Mesendoderm (in vitro differentiated cells): ENCODE results near the gene PYGL.

Experiments
- DNase-seq: peaks from one replicate; pipeline ENCODE4 v3.0.0; 2013
- H2AK5ac ChIP-seq: 2 replicates; pipeline ENCODE4 v1.6.1; 2013; ENCODE audit warnings: low read length, inconsistent platforms
- H2BK120ac ChIP-seq: 2 replicates; pipeline ENCODE4 v1.6.1; 2013; ENCODE audit warnings: low read depth, mild to moderate bottlenecking, low read length, moderate library complexity, mixed read lengths
- H2BK15ac ChIP-seq: replicated peaks from 2 replicates; pipeline ENCODE4 v1.6.1; 2013; ENCODE audit warnings: low read depth, mild to moderate bottlenecking, moderate library complexity
- H2BK5ac ChIP-seq: 2 replicates; pipeline ENCODE4 v1.6.1; 2013; ENCODE audit warnings: low read length, inconsistent platforms
- H3K18ac ChIP-seq: 2 replicates; pipeline ENCODE4 v1.6.1; 2013; ENCODE audit warnings: mild to moderate bottlenecking, low read length, mixed read lengths
- H3K23ac ChIP-seq: one replicate; pipeline ENCODE4 v1.6.1; 2013; ENCODE audit warnings: low read length
- H3K27ac ChIP-seq: 2 replicates; pipeline ENCODE4 v1.5.1; 2013; ENCODE audit warnings: low read depth, mild to moderate bottlenecking, inconsistent platforms, low read length, moderate library complexity
- H3K27me3 ChIP-seq: 2 replicates; pipeline ENCODE4 v1.6.1; 2013; ENCODE audit warnings: low read length, control low read depth, mild to moderate bottlenecking, inconsistent platforms; ENCODE audit not compliant: insufficient read depth, poor library complexity
- H3K36me3 ChIP-seq: 2 replicates; pipeline ENCODE4 v1.6.1; 2013; ENCODE audit warnings: low read length, inconsistent platforms; ENCODE audit not compliant: control insufficient read depth, insufficient read depth
- H3K4ac ChIP-seq: one replicate; pipeline ENCODE4 v1.6.1; 2013; ENCODE audit warnings: low read depth, mild to moderate bottlenecking, low read length, moderate library complexity
- H3K4me1 ChIP-seq: 2 replicates; pipeline ENCODE4 v1.6.1; 2013; ENCODE audit warnings: low read depth, low read length, inconsistent platforms; ENCODE audit not compliant: control insufficient read depth
- H3K4me2 ChIP-seq: 2 replicates; pipeline ENCODE4 v1.6.1; 2013; ENCODE audit warnings: low read length
- H3K4me3 ChIP-seq: 2 replicates; pipeline ENCODE4 v1.5.1; 2013; ENCODE audit warnings: mild to moderate bottlenecking, low read length
- H3K56ac ChIP-seq: one replicate; pipeline ENCODE4 v1.6.1; 2013; ENCODE audit warnings: low read length
- H3K79me1 ChIP-seq: 2 replicates; pipeline ENCODE4 v1.6.1; 2013; ENCODE audit warnings: low read length, inconsistent platforms
- H3K79me2 ChIP-seq: 2 replicates; pipeline ENCODE4 v1.6.1; 2013; ENCODE audit warnings: mild to moderate bottlenecking, low read length; ENCODE audit not compliant: control insufficient read depth, insufficient read depth
- H3K9ac ChIP-seq: 2 replicates; pipeline ENCODE4 v1.6.1; 2013; ENCODE audit warnings: low read length, inconsistent platforms
- H4K5ac ChIP-seq: one replicate; pipeline ENCODE4 v1.6.1; 2013; ENCODE audit warnings: low read length
- H4K8ac ChIP-seq: one replicate; pipeline ENCODE4 v1.6.1; 2013; ENCODE audit warnings: low read depth, mild to moderate bottlenecking, control low read depth, low read length, moderate library complexity
- WGBS: extraction: QIAGEN DNeasy Blood & Tissue Kit; methylation state at CpG from one replicate; pipeline ENCODE4 v1.1.7; 2013; ENCODE audit warnings: low lambda C conversion rate, missing lambda C conversion rate; ENCODE audit not compliant: insufficient coverage; ENCODE audit errors: extremely low coverage; 5-methylcytosine and 5-hydroxymethylcytosine counted together

Gene PYGL

GRCh38 chr14:50855558-50855957 is 88.7 kb downstream of the PYGL start:
- H3K4ac ChIP-seq = no peak overlapping the region
- H3K23ac ChIP-seq = no peak overlapping the region
- no peak overlapping the region for H2AK5ac ChIP-seq
- no peak overlapping the region for H3K18ac ChIP-seq
- H3K4me3 ChIP-seq = no peak overlapping the region
- H3K4me1 ChIP-seq = no peaks in the 10 kb centered on the region
- H4K8ac ChIP-seq = no peak overlapping the region
- WGBS = no CpG with 5 or more reads among the region's 1 CpG
- H3K9ac ChIP-seq = no peak overlapping the region
- no peak for DNase-seq
- no peaks in the 10 kb centered on the region for H3K36me3 ChIP-seq
- H3K79me1 ChIP-seq = no peaks in the 10 kb centered on the region
- no peak overlapping the region for H3K27ac ChIP-seq
- H3K79me2 ChIP-seq = no peaks in the 10 kb centered on the region
- no peak overlapping the region for H3K4me2 ChIP-seq
- H3K56ac ChIP-seq = no peak overlapping the region
- no peak overlapping the region for H2BK15ac ChIP-seq
- no peak overlapping the region for H4K5ac ChIP-seq
- H3K27me3 ChIP-seq = no peaks in the 10 kb centered on the region
- H2BK5ac ChIP-seq = no peak overlapping the region
- no peak overlapping the region for H2BK120ac ChIP-seq
